ENCODE data around the gene PNPLA6.
"Not testable (repeated sequence)": the region's sequence is repeated elsewhere in the genome, so short reads cannot be mapped to it uniquely, and the experiment has no call there.

PNPLA6 gene

GRCh38 chr19:7534531-7535046 is 928 bp upstream of the PNPLA6 start:
- DNase-seq = peak; percentile 76

- DNase-seq = no peak
These were observed 630 bp downstream of the PNPLA6 start for GRCh38 chr19:7535998-7536695.

GRCh38 chr19:7538990-7539389 is 3.5 kb downstream of the PNPLA6 start:
- DNase-seq = not testable (repeated sequence)

GRCh38 chr19:7539827-7540425 is 4.4 kb downstream of the PNPLA6 start:
- DNase-seq = no peak

GRCh38 chr19:7540761-7541474 is 5.4 kb downstream of the PNPLA6 start:
- DNase-seq = no peak

- no peak for DNase-seq
These were observed 5.9 kb downstream of the PNPLA6 start for GRCh38 chr19:7541475-7541824.

- no peak for DNase-seq
These were observed 6.4 kb downstream of the PNPLA6 start for GRCh38 chr19:7541828-7542443.

- DNase-seq = no peak
These were observed 7.2 kb downstream of the PNPLA6 start for GRCh38 chr19:7542556-7543348.

GRCh38 chr19:7544626-7545025 is 9.1 kb downstream of the PNPLA6 start:
- DNase-seq = no peak

GRCh38 chr19:7545300-7545699 is 9.8 kb downstream of the PNPLA6 start:
- no peak for DNase-seq

GRCh38 chr19:7545904-7546303 is 10.4 kb downstream of the PNPLA6 start:
- no peak for DNase-seq

- no peak for DNase-seq
These were observed 11.6 kb downstream of the PNPLA6 start for GRCh38 chr19:7547159-7547558.

GRCh38 chr19:7549429-7550148 is 14.1 kb downstream of the PNPLA6 start:
- DNase-seq = no peak

GRCh38 chr19:7550169-7550770 is 14.8 kb downstream of the PNPLA6 start:
- DNase-seq = no peak

- DNase-seq = peak; percentile 92
These were observed 15.7 kb downstream of the PNPLA6 start for GRCh38 chr19:7550987-7551761.

GRCh38 chr19:7552781-7553180 is 17.3 kb downstream of the PNPLA6 start:
- DNase-seq = no peak

GRCh38 chr19:7554565-7554964 is 19.0 kb downstream of the PNPLA6 start:
- DNase-seq = no peak

GRCh38 chr19:7554990-7555864 is 19.7 kb downstream of the PNPLA6 start:
- DNase-seq = no peak

- no peak for DNase-seq
These were observed 21.3 kb downstream of the PNPLA6 start for GRCh38 chr19:7556696-7557315.

Measured in retina (tissue), 1 donor.